Peyer's patch (tissue), 4 donors: ENCODE data around the gene UNC13C.

Source experiments
- CTCF ChIP-seq, 6 experiments: fragments of 450-650 bp in 4 of 6; fragments of 200-600 bp in 2 of 6; sonication (generic) in 1 of 6; IDR thresholded peaks; one replicate each; pipeline ENCODE4 v1.5.1; 2017 to 2019; ENCODE audit warnings: antibody characterized with exemption in 6 of 6, mild to moderate bottlenecking in 3 of 6, moderate library complexity in 1 of 6
- POLR2A ChIP-seq, 2 donors: fragments of 450-650 bp; IDR thresholded peaks; one replicate each; pipeline ENCODE4 v1.5.1; 2017; ENCODE audit warnings: antibody characterized with exemption in 2 of 2, mild to moderate bottlenecking in 2 of 2, moderate library complexity in 2 of 2

- TF ChIP-seq POLR2A (IDR thresholded peaks at IDR 0.05) (no peak), CTCF (IDR thresholded peaks at IDR 0.05) (no peak)
Measured at GRCh38 chr15:53974813-53975212, 3.4 kb upstream of the UNC13C start.
